ENCODE results near the gene PBX1.

DNA sequence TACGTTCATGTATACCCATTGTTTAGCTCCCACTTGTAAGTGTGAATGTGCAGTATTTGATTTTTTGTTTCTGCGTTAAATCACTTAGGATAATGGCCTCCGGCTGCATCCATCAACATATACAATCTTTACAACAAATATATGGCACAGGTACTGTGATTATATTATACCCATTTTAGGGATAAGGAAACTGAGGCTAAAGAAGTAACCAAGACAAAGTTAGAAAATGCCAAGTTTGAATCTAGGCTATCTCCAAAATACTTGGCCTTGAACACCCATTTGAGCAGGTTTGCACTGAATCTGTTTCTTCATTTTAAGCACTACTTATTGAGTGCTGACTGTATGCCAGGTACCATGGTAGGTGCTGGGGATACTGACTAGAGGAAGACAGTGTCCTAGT is 149.6 kb downstream of the PBX1 start:
- TF ChIP-seq, protein P1, sequence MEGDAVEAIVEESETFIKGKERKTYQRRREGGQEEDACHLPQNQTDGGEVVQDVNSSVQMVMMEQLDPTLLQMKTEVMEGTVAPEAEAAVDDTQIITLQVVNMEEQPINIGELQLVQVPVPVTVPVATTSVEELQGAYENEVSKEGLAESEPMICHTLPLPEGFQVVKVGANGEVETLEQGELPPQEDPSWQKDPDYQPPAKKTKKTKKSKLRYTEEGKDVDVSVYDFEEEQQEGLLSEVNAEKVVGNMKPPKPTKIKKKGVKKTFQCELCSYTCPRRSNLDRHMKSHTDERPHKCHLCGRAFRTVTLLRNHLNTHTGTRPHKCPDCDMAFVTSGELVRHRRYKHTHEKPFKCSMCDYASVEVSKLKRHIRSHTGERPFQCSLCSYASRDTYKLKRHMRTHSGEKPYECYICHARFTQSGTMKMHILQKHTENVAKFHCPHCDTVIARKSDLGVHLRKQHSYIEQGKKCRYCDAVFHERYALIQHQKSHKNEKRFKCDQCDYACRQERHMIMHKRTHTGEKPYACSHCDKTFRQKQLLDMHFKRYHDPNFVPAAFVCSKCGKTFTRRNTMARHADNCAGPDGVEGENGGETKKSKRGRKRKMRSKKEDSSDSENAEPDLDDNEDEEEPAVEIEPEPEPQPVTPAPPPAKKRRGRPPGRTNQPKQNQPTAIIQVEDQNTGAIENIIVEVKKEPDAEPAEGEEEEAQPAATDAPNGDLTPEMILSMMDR (IDR thresholded peaks at IDR 0.05; ENCODE audit: low read depth, low read length, poor library complexity, severe bottlenecking): no peak
- no peak for TF ChIP-seq EZH2phosphoT487 (IDR thresholded peaks at IDR 0.05; ENCODE audit: borderline replicate concordance, low read length)

All from DOHH2 (cell line).